ENCODE measurements around the gene PIH1D1. TPM values are rescaled to one million over a fixed set of nuclear protein-coding genes. Genes with fewer than 3 reads are reported as not detected.

PIH1D1 gene
- total and polyA plus RNA-seq, 2 donors (not counting 3 experiments of a cell fraction or from before 2014, with no cell fraction given): 83.2 to 86.9 TPM

DNA sequence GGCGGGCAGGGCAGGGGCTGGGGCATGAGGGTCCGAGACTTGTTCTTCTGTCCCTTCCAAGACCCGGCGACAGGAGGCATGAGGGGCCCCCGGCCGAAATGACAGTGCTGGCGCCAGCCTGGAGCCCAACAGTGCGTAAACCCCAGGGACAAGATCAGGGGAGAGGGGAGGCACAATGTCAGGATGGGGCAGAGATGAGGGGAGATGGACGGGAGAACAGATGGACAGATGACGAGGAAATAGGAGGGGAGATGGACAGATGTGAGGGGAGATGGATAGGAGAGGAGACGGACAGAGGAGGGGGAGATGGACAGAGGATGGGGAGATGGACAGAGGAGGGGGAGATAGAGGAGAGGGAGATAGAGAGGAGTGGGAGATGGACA, 22.9 kb upstream of the PIH1D1 start:
- FAIRE-seq: no peak
- ChIA-PET CTCF (interaction anchor here (1.2 to 3.6 kb wide), 4 partner anchors 21 to 97 kb away, joined by 3 to 17 read pairs (median 8); partner anchors contain the start of genes ALDH16A1 and PIH1D1), POLR2A (no interaction called here)
- no peaks in the 10 kb centered on the region for H3K36me3 ChIP-seq (ENCODE audit: control insufficient read depth in 2 of 2, extremely low read depth in 1 of 2, insufficient read depth in 2 of 2, low read length in 2 of 2)
- no peaks in the 10 kb centered on the region for H3K79me2 ChIP-seq (ENCODE audit: control insufficient read depth, insufficient read depth, low read length)
- no peaks in the 10 kb centered on the region for H3K9me1 ChIP-seq (replicated peaks; ENCODE audit: control insufficient read depth, extremely low read depth, insufficient read depth, low read length)
- H3K9me3 ChIP-seq (replicated peaks; ENCODE audit: control insufficient read depth, insufficient read depth, low read length): no peaks in the 10 kb centered on the region
- no TSS peak for BruUV-seq (replicated peaks)
- H3K4me1 ChIP-seq (ENCODE audit: control insufficient read depth, extremely low read depth, insufficient read depth, low read length): peaks cover 6% of the 10 kb centered on the region
- peak overlapping the region; percentile 60 for H3K9ac ChIP-seq (replicated peaks; ENCODE audit: extremely low read depth, insufficient read depth, low read length)
- peak overlapping the region; percentile 62 to 93 (median 73) for H3K4me3 ChIP-seq (replicated peaks in 1 of 3; ENCODE audit: insufficient read depth in 1 of 3, low read depth in 1 of 3, low read length in 3 of 3)
- H4K20me1 ChIP-seq (replicated peaks; ENCODE audit: control insufficient read depth, extremely low read depth, insufficient read depth, low read length): no peaks in the 10 kb centered on the region
- H3K27me3 ChIP-seq (ENCODE audit: control insufficient read depth in 2 of 2, insufficient read depth in 2 of 2, low read length in 2 of 2): no peaks in the 10 kb centered on the region
- peak overlapping the region; percentile 98 for H2AFZ ChIP-seq (ENCODE audit: low read depth, low read length)
- intact Hi-C loops (cut with micrococcal nuclease) (loop anchor here (1.0 to 2.0 kb wide), 2 partner anchors 22 to 73 kb away; partner anchors contain the start of gene ALDH16A1), dilution Hi-C loops (cut with MboI; ENCODE audit: extremely low pct_ligation_motif_present, low sequenced_read_pairs) (no loop called here)
- H3K27ac ChIP-seq (ENCODE audit: insufficient read depth, low read depth, low read length): no peak overlapping the region
- DNase-seq (ENCODE audit: low read depth, low spot score): no peak
- peak overlapping the region; percentile 78 for H3K4me2 ChIP-seq (ENCODE audit: insufficient read depth, low read length)
- TF ChIP-seq, protein P1, sequence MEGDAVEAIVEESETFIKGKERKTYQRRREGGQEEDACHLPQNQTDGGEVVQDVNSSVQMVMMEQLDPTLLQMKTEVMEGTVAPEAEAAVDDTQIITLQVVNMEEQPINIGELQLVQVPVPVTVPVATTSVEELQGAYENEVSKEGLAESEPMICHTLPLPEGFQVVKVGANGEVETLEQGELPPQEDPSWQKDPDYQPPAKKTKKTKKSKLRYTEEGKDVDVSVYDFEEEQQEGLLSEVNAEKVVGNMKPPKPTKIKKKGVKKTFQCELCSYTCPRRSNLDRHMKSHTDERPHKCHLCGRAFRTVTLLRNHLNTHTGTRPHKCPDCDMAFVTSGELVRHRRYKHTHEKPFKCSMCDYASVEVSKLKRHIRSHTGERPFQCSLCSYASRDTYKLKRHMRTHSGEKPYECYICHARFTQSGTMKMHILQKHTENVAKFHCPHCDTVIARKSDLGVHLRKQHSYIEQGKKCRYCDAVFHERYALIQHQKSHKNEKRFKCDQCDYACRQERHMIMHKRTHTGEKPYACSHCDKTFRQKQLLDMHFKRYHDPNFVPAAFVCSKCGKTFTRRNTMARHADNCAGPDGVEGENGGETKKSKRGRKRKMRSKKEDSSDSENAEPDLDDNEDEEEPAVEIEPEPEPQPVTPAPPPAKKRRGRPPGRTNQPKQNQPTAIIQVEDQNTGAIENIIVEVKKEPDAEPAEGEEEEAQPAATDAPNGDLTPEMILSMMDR (IDR thresholded peaks at IDR 0.05; ENCODE audit: extremely low read depth in 1 of 2, insufficient read depth in 1 of 2, low read depth in 1 of 2, low read length in 2 of 2): no peak
- TF ChIP-seq MYC (IDR thresholded peaks at IDR 0.05; ENCODE audit: low read depth, low read length): no peak
- no peak for TF ChIP-seq POLR2A (IDR thresholded peaks at IDR 0.05; ENCODE audit: low read depth, low read length)
- no peak for TF ChIP-seq FOS (IDR thresholded peaks at IDR 0.05; ENCODE audit: borderline replicate concordance, insufficient read depth, low read length)
- no peak for TF ChIP-seq JUN (IDR thresholded peaks at IDR 0.05; ENCODE audit: borderline replicate concordance, insufficient read depth, insufficient read length, low read depth)
- TF ChIP-seq, protein P2, sequence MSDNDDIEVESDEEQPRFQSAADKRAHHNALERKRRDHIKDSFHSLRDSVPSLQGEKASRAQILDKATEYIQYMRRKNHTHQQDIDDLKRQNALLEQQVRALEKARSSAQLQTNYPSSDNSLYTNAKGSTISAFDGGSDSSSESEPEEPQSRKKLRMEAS (IDR thresholded peaks at IDR 0.05; ENCODE audit: insufficient read depth, insufficient read length): no peak
- TF ChIP-seq POLR2AphosphoS5 (IDR thresholded peaks at IDR 0.05; ENCODE audit: insufficient read depth, low read depth, low read length): no peak

Data from endothelial cell of umbilical vein (primary cell).